ENCODE results near the gene TMCO1.
"Not testable (repeated sequence)": the region's sequence is repeated elsewhere in the genome, so short reads cannot be mapped to it uniquely, and the experiment has no call there.

The TMCO1 gene

GRCh38 chr1:165688046-165688445 lies 80.6 kb downstream of the TMCO1 start:
- no peak for DNase-seq (ENCODE audit: low read depth in 4 of 4, low spot score in 1 of 4)

GRCh38 chr1:165686971-165687433 lies 81.7 kb downstream of the TMCO1 start:
- no peak for DNase-seq (ENCODE audit: low read depth in 4 of 4, low spot score in 1 of 4)

GRCh38 chr1:165686121-165686970 lies 82.3 kb downstream of the TMCO1 start:
- no peak for DNase-seq (ENCODE audit: low read depth in 4 of 4, low spot score in 1 of 4)

GRCh38 chr1:165683848-165684485 lies 84.7 kb downstream of the TMCO1 start:
- no peak for DNase-seq (ENCODE audit: low read depth in 4 of 4, low spot score in 1 of 4)

- not testable (repeated sequence) for DNase-seq (ENCODE audit: low read depth in 4 of 4, low spot score in 1 of 4)
Measured at GRCh38 chr1:165680773-165681172, 87.9 kb downstream of the TMCO1 start.

- DNase-seq (ENCODE audit: low read depth in 4 of 4, low spot score in 1 of 4): no peak
Measured at GRCh38 chr1:165680303-165680702, 88.4 kb downstream of the TMCO1 start.

GRCh38 chr1:165679282-165680036 lies 89.2 kb downstream of the TMCO1 start:
- no peak for DNase-seq (ENCODE audit: low read depth in 4 of 4, low spot score in 1 of 4)

GRCh38 chr1:165678509-165678908 lies 90.2 kb downstream of the TMCO1 start:
- DNase-seq (ENCODE audit: low read depth in 4 of 4, low spot score in 1 of 4): no peak
